Transverse colon (tissue), 4 donors: ENCODE results near the gene CISD3.

Source experiments
- POLR2A ChIP-seq: fragments of 450-650 bp; IDR thresholded peaks from one replicate; pipeline ENCODE4 v1.6.1; 2016; ENCODE audit warnings: antibody characterized with exemption, mild to moderate bottlenecking, moderate library complexity
- POLR2AphosphoS5 ChIP-seq, 3 donors: sonication (generic); formaldehyde crosslinking; IDR thresholded peaks; one replicate each; pipeline ENCODE4 v1.6.1; 2016; ENCODE audit warnings: antibody characterized with exemption in 3 of 3
- TF ChIP-seq, protein P1 (sequence below), 5 experiments: fragments of 200-600 bp in 3 of 5; fragments of 450-650 bp in 2 of 5; sonication (generic) in 3 of 5; IDR thresholded peaks; 1 replicate in 2 of 5; 2 replicates in 3 of 5; pipeline ENCODE4 v1.5.1; 2016 to 2017; ENCODE audit warnings: antibody characterized with exemption in 5 of 5, inconsistent platforms in 3 of 5, mild to moderate bottlenecking in 2 of 5, moderate library complexity in 1 of 5

DNA sequence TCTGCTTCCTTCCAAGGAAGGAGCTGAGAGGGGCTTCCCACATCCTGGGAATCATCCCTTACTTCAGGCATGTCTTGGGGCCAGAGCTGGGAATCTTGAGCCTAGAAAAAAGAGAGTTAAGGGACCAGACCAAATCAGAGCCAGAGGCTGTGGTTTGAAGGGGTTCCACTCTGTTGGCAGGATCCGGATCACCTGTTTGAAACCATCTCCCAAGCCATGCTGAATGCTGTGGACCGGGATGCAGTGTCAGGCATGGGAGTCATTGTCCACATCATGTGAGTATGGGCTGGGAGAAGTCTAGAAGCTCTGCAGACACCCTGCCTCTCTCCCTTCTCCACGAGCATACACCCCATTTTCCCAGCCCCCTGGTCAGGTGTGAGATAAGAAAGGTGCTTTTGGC lies 32.1 kb downstream of the CISD3 start:
- TF ChIP-seq, protein P1, sequence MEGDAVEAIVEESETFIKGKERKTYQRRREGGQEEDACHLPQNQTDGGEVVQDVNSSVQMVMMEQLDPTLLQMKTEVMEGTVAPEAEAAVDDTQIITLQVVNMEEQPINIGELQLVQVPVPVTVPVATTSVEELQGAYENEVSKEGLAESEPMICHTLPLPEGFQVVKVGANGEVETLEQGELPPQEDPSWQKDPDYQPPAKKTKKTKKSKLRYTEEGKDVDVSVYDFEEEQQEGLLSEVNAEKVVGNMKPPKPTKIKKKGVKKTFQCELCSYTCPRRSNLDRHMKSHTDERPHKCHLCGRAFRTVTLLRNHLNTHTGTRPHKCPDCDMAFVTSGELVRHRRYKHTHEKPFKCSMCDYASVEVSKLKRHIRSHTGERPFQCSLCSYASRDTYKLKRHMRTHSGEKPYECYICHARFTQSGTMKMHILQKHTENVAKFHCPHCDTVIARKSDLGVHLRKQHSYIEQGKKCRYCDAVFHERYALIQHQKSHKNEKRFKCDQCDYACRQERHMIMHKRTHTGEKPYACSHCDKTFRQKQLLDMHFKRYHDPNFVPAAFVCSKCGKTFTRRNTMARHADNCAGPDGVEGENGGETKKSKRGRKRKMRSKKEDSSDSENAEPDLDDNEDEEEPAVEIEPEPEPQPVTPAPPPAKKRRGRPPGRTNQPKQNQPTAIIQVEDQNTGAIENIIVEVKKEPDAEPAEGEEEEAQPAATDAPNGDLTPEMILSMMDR (IDR thresholded peaks at IDR 0.05), result no peak
- no peak for TF ChIP-seq POLR2AphosphoS5 (IDR thresholded peaks at IDR 0.05)
- no peak for TF ChIP-seq POLR2A
